Ishikawa (cell line): ENCODE results near the gene SLC15A3.

Source experiments
- CEBPB ChIP-seq: IDR thresholded peaks from 2 replicates; pipeline ENCODE4 v1.6.1; 2012
- CREB1 ChIP-seq: IDR thresholded peaks from 2 replicates; pipeline ENCODE4 v1.6.1; 2012; ENCODE audit warnings: low read depth
- EGR1 ChIP-seq: IDR thresholded peaks from 2 replicates; pipeline ENCODE4 v1.6.1; 2012
- EP300 ChIP-seq: IDR thresholded peaks from 2 replicates; pipeline ENCODE4 v1.6.1; 2012; ENCODE audit warnings: borderline replicate concordance
- FOXM1 ChIP-seq: IDR thresholded peaks from 2 replicates; pipeline ENCODE4 v1.6.1; 2012; ENCODE audit warnings: low read depth, borderline replicate concordance
- MAX ChIP-seq: IDR thresholded peaks from 2 replicates; pipeline ENCODE4 v1.6.1; 2012
- NFIC ChIP-seq: IDR thresholded peaks from 2 replicates; pipeline ENCODE4 v1.6.1; 2012
- RAD21 ChIP-seq: IDR thresholded peaks from 2 replicates; pipeline ENCODE4 v1.6.1; 2012; ENCODE audit warnings: low read depth
- REST ChIP-seq: IDR thresholded peaks from 2 replicates; pipeline ENCODE4 v1.6.1; 2012; ENCODE audit warnings: low read depth, mild to moderate bottlenecking
- TAF1 ChIP-seq: IDR thresholded peaks from 2 replicates; pipeline ENCODE4 v1.6.1; 2012; ENCODE audit warnings: low read depth, mild to moderate bottlenecking
- TEAD4 ChIP-seq: IDR thresholded peaks from 2 replicates; pipeline ENCODE4 v1.6.1; 2012
- USF1 ChIP-seq: IDR thresholded peaks from 2 replicates; pipeline ENCODE4 v1.6.1; 2012
- YY1 ChIP-seq: IDR thresholded peaks from 2 replicates; pipeline ENCODE4 v1.6.1; 2012; ENCODE audit warnings: low read depth

- TF ChIP-seq USF1 (no peak), EP300 (no peak), CREB1 (no peak), RAD21 (no peak), TEAD4 (no peak), REST (no peak), MAX (no peak), EGR1 (no peak), YY1 (no peak), TAF1 (no peak), CEBPB (no peak), NFIC (no peak), FOXM1 (no peak)
Measured at GRCh38 chr11:60982184-60982583, 30.2 kb upstream of the SLC15A3 start.
